HG03469 (cell line): ENCODE data around the gene RABIF.
"Not testable (repeated sequence)": the region's sequence is repeated elsewhere in the genome, so short reads cannot be mapped to it uniquely, and the experiment has no call there.

Experiments used
- ATAC-seq: cut with Tn5 transposase; IDR thresholded peaks from one replicate; pipeline ENCODE4 v1.9.1; 2021; ENCODE audit warnings: mild to moderate bottlenecking, moderate library complexity, moderate number of reproducible peaks; ENCODE audit not compliant: unreplicated experiment

RABIF gene

GRCh38 chr1:202835548-202836072 lies 53.3 kb downstream of the RABIF start:
- ATAC-seq, result no peak

- no peak for ATAC-seq
These were observed 54.0 kb downstream of the RABIF start for GRCh38 chr1:202834771-202835547.

DNA sequence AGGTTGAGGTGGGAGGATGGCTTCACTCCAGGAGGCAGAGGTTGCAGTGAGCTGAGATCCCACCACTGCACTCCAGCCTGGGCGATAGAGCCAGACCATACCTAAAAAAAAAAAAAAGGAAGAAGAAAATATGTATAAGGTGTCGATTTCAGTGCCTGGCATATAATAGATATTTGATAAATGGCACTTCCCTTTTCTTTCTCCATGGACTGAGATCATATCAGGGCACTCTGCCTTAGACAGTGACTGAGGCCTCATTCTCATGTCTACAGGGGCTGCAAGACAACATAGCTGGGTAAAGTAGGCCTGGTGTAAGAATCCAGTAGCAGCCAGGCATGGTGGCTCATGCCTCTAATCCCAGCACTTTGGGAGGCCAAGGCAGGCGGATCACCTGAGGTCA lies 57.0 kb downstream of the RABIF start:
- no peak for ATAC-seq

- ATAC-seq, result not testable (repeated sequence)
These were observed 59.7 kb downstream of the RABIF start for GRCh38 chr1:202829223-202829622.
